ENCODE measurements around the gene PAK1.

GRCh38 chr11:77379253-77379652 lies 94.6 kb downstream of the PAK1 start:
- no peak for TF ChIP-seq CTCF (IDR thresholded peaks at IDR 0.05; ENCODE audit: extremely low read depth in 1 of 2, insufficient read depth in 1 of 2, low read depth in 1 of 2, low read length in 2 of 2)
- peak; percentile 65 for TF ChIP-seq FOS (IDR thresholded peaks at IDR 0.05; ENCODE audit: borderline replicate concordance, insufficient read depth, low read length)

All from endothelial cell of umbilical vein (primary cell).